Neutrophil (primary cell): ENCODE results near the gene TMEM175.

Experiments used
- H3K27ac ChIP-seq: fragments of 200-600 bp; sonication (generic); 2 replicates; pipeline ENCODE4 v1.5.1; 2016; ENCODE audit warnings: mild to moderate bottlenecking, moderate library complexity
- H3K27me3 ChIP-seq: fragments of 200-600 bp; sonication (generic); 2 replicates; pipeline ENCODE4 v1.6.0; 2016; ENCODE audit warnings: mild to moderate bottlenecking
- H3K36me3 ChIP-seq: fragments of 200-600 bp; sonication (generic); 2 replicates; pipeline ENCODE4 v1.5.1; 2017
- H3K4me1 ChIP-seq, 2 experiments: fragments of 200-600 bp in 1 of 2; sonication (generic) in 1 of 2; 1 replicate in 1 of 2; 2 replicates in 1 of 2; pipeline versions ENCODE4 v1.5.1 to v1.6.1; 2013 to 2016; ENCODE audit warnings: low read depth in 1 of 2, low read length in 1 of 2, mild to moderate bottlenecking in 1 of 2, moderate library complexity in 1 of 2; ENCODE audit not compliant: control insufficient read depth in 1 of 2, insufficient read depth in 1 of 2
- H3K4me3 ChIP-seq, 2 experiments: fragments of 200-600 bp in 1 of 2; sonication (generic) in 1 of 2; 1 replicate in 1 of 2; 2 replicates in 1 of 2; pipeline ENCODE4 v1.5.1; 2013 to 2016; ENCODE audit warnings: low read depth in 1 of 2, low read length in 1 of 2, mild to moderate bottlenecking in 1 of 2, moderate library complexity in 1 of 2
- H3K9me3 ChIP-seq: fragments of 200-600 bp; sonication (generic); 2 replicates; pipeline ENCODE4 v1.5.1; 2016
- TF ChIP-seq, protein P1 (sequence below): fragments of 200-600 bp; sonication (generic); IDR thresholded peaks from 2 replicates; pipeline ENCODE4 v1.5.1; 2016; ENCODE audit warnings: antibody characterized with exemption

Gene TMEM175

DNA sequence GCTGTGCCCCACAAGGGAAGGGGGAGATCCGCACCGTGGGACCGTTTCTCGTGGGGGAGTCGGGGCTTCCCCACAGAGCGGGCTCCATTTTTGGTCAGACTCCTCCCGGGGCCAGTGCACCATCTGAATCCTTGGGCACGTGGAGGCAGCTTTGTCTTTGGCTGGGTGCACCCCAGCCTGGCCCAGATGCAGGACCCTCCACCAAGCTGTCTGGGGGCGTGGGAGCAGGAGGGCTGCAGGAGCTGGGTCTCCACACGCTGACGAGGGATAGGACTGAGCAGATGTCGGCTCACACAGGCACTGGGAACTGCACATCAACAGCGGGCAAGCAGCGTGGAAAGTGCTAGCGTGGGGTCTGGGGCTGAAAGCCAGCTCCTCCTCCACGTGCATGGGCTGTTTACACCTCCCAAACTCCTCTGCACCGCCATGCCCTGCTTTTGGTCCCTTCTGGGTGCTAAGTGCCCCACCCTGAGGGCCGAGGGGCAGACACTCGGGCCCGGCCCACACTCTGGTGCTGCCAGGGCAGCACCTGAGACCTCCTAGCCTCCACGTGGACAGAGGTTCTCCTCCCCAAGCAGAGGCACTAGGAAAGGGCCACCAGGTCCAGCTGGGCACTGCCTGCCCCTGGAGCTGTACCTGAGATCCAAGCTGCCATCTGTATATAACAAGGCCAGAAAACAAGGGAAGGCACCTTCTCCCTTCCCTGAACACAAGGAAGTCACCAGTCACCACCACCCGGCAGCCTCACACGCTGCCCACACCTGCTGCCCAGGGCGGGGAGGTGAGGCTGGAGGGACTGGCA lies 27.3 kb downstream of the TMEM175 start:
- TF ChIP-seq, protein P1, sequence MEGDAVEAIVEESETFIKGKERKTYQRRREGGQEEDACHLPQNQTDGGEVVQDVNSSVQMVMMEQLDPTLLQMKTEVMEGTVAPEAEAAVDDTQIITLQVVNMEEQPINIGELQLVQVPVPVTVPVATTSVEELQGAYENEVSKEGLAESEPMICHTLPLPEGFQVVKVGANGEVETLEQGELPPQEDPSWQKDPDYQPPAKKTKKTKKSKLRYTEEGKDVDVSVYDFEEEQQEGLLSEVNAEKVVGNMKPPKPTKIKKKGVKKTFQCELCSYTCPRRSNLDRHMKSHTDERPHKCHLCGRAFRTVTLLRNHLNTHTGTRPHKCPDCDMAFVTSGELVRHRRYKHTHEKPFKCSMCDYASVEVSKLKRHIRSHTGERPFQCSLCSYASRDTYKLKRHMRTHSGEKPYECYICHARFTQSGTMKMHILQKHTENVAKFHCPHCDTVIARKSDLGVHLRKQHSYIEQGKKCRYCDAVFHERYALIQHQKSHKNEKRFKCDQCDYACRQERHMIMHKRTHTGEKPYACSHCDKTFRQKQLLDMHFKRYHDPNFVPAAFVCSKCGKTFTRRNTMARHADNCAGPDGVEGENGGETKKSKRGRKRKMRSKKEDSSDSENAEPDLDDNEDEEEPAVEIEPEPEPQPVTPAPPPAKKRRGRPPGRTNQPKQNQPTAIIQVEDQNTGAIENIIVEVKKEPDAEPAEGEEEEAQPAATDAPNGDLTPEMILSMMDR: no peak
- H3K36me3 ChIP-seq: peaks cover 99% of the 10 kb centered on the region
- no peaks in the 10 kb centered on the region for H3K27me3 ChIP-seq
- no peak overlapping the region for H3K4me3 ChIP-seq
- H3K4me1 ChIP-seq: no peaks in the 10 kb centered on the region
- no peak overlapping the region for H3K27ac ChIP-seq
- H3K9me3 ChIP-seq: no peaks in the 10 kb centered on the region

DNA sequence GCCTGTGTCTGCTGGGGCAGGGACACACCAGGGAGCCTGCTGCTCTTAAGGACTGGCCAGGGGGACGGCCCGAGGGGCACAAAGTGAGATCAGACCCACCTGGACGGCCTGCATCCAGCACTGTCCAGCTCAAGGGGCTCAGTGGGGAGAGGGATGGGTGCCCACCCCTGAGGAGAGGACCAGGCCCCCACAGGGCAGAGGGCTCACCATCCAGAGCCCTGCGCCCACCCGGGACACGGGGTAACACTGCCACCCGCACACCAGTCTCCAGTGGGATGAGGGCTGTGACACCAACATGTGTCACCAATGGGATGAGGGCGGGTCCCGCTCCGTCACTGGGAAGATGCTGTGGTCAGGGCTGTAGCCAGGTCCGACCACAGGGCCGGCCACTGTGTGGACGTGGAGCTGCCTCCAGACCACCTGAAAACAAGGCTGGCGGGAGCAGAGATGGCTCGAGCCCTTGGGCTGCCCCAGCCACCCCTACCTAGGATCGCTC lies 27.9 kb downstream of the TMEM175 start:
- Histone ChIP-seq H3K27me3 (no peaks in the 10 kb centered on the region), H3K27ac (no peak overlapping the region), H3K4me1 (no peaks in the 10 kb centered on the region), H3K36me3 (peaks cover 99% of the 10 kb centered on the region), H3K4me3 (no peak overlapping the region), H3K9me3 (no peaks in the 10 kb centered on the region)
- TF ChIP-seq, protein P1: no peak

DNA sequence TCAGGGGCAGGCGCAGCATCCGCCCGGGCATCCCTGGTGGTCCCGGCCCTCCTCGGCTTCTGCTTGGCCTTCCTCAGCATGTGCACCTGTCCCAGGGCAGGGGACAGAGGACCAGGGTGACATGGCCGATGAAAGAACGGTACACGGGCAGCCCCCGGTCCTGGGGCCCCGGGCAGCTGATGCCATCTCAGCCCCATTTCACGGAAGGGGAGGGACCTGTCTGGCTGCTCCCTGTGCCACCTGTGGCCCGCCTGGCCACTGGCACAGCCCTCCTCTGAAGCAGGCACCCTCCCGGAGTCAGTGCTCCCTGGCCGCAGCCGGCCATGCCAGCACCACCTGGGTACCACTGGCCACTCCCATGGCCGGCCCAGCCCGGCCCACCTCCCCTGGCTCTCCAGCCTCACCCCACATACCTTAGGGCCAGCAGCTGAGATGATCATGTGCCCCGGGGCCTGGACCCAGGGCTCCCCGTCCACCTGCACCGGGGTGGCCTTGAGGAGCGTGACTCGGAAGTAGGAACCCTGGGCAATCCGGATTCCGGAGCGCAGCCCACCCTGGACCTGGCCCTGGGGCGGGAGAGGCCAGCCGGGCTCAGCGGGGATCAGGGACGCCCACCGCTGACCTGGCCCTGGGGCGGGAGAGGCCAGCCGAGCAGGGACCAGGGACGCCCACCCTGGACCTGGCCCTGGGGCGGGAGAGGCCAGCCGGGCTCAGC lies 28.5 kb downstream of the TMEM175 start:
- no peak overlapping the region for H3K27ac ChIP-seq
- TF ChIP-seq, protein P1: no peak
- H3K27me3 ChIP-seq: no peaks in the 10 kb centered on the region
- H3K36me3 ChIP-seq: peaks cover 98% of the 10 kb centered on the region
- H3K4me3 ChIP-seq: no peak overlapping the region
- H3K4me1 ChIP-seq: no peaks in the 10 kb centered on the region
- no peaks in the 10 kb centered on the region for H3K9me3 ChIP-seq

DNA sequence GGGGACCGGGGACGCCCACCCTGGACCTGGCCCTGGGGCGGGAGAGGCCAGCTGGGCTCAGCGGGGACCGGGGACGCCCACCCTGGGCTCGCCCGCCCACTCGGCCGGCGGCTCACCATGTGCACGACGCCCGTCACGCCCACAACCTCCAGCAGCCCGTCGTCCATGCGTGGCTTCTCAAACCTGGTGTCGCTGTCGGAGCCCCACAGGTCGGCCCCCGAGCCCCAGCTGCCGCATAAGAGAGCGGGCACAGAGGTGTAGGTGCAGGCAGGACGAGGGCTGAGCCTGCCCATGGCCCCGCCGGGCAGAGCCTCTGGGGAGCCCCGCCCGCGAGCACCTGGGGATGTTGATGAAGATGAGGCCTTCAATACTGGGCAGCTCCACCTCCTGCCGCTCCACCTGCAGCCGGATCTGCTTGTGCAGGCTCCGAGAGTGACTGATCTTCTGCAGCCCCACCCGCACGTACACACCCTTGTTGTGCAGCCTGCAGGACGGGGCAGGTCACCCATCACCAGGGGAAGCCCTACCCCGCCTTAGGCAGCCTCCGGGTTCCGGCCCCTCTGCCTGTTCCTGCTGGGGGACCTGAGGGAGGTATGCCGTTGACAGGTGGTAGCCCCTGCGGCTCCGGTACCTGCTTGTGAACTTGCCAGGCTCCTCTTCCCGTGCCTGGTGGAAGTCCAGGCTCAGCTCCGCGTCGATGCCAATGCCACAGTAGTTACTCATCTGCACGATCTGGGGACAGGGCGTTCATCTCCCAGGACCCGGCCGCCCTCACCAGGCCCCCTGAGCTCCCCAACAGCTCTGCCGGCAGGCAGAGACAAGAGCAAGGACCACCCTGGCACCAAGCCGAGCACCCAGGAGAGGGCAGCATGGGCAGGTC lies 29.3 kb downstream of the TMEM175 start:
- Histone ChIP-seq H3K4me3 (no peak overlapping the region), H3K9me3 (no peaks in the 10 kb centered on the region), H3K36me3 (peaks cover 99% of the 10 kb centered on the region), H3K4me1 (no peaks in the 10 kb centered on the region), H3K27ac (no peak overlapping the region), H3K27me3 (peaks cover 3% of the 10 kb centered on the region)
- TF ChIP-seq, protein P1: no peak
